22Rv1 (cell line): Measurements from ENCODE around the gene HOXB7.

Source experiments
- H3K27ac ChIP-seq: fragments of 450-650 bp; 2 replicates; pipeline ENCODE4 v1.5.1; 2017
- ZFX ChIP-seq: fragments of 450-650 bp; IDR thresholded peaks from 2 replicates; pipeline ENCODE4 v1.6.1; 2017; ENCODE audit warnings: antibody characterized with exemption, borderline replicate concordance
- TF ChIP-seq, protein P1 (sequence below): fragments of 450-650 bp; IDR thresholded peaks from 2 replicates; pipeline ENCODE4 v1.5.1; 2017; ENCODE audit warnings: mild to moderate bottlenecking

Gene HOXB7

DNA sequence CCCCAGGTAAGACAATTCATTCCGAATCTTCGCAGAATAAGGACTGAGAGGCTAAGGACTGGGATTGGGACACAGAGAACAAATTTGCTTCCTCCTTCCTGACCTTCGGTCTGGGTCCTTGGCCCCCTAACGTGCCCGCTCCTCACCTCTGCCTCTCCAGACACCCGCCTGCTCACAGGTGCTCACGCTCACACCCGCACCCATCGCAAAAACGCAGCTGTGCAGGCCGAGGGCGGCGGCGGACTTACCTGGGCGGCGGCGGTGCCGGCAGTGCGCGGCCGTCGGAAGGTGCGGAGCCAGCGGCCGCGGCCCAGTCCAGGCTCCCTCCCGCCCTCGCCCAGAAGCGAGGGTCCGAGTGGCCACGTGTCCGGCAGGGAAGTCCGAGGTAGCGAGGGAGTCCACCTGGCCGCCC is 22.5 kb upstream of the HOXB7 start:
- TF ChIP-seq, protein P1, sequence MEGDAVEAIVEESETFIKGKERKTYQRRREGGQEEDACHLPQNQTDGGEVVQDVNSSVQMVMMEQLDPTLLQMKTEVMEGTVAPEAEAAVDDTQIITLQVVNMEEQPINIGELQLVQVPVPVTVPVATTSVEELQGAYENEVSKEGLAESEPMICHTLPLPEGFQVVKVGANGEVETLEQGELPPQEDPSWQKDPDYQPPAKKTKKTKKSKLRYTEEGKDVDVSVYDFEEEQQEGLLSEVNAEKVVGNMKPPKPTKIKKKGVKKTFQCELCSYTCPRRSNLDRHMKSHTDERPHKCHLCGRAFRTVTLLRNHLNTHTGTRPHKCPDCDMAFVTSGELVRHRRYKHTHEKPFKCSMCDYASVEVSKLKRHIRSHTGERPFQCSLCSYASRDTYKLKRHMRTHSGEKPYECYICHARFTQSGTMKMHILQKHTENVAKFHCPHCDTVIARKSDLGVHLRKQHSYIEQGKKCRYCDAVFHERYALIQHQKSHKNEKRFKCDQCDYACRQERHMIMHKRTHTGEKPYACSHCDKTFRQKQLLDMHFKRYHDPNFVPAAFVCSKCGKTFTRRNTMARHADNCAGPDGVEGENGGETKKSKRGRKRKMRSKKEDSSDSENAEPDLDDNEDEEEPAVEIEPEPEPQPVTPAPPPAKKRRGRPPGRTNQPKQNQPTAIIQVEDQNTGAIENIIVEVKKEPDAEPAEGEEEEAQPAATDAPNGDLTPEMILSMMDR = no peak
- TF ChIP-seq ZFX = no peak
- H3K27ac ChIP-seq = no peak overlapping the region

DNA sequence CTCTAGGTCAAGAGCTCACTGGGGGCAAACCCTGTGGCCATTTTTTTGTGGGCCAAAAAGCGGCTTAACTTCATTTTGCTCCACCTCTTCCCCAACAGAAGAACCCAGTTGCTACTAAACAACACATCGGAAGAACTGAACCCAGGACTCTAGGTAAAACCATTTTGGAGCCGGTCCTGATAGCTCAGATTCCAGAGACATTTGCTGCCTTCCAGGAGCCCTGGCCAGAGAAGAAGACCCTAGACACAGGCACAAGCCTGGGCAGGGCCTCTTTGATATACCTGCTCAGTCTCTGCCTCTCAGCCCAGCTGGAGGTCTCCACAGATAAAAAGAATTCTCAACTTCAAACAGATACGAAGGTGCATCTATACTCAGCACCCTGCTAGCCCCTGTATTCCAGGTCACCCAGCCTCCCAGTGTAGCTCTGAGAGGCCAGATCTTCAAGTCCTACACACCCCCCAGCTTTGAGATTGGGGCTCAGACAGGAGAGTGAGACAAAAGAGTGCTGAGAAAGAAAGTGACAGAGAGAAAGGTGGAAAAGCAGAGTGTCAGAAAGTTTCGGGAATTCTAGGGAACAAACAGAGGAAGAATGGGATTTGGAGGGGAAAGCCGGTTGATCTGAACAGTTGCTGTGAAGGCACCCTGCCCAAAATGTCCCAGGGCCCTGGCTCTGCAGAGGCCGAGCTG is 21.9 kb upstream of the HOXB7 start:
- H3K27ac ChIP-seq = no peak overlapping the region
- TF ChIP-seq, protein P1 = no peak
- no peak for TF ChIP-seq ZFX

DNA sequence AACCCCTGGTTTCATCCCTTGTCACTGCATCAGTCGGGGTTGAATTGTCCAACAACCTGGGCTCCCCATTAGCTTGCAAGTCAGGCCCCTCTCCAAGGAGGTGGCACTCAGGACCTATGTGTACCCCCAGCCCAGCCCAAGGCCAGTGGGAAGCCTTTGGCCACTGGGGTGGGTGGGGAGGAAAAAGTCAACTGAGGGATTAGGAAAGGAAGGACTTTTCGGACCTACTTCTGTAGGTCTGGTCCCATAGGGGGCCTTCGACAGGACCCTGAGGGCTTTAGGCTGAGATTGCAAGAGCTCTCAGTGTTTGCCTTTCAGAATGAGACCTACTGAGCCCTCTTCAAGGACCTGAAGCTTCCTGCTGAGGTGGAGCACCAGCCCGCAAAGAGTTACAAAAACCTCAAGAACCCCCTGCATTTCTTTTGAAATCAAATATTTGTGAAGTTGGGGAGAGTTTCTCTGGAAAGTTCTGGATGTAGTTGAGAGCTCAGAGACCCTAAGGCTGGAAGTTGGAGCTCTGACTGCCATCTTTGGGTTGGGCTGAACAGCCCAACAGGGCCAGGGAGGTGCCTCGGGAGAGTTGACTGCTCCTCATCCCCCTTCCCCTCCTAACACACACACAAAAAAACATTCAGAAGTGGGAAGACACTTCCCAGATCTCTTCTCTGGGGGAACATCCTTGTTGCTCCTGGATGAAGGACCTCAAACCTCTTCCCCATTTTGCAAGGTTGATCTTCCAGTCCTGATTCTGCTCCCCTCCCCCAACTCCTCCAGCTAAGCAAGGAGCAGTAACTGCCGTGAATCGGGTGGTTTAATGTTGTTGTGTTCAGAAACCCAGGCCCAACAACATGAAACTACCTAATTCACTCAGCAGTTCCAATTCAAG is 21.1 kb upstream of the HOXB7 start:
- TF ChIP-seq ZFX = no peak
- TF ChIP-seq, protein P1 = no peak

DNA sequence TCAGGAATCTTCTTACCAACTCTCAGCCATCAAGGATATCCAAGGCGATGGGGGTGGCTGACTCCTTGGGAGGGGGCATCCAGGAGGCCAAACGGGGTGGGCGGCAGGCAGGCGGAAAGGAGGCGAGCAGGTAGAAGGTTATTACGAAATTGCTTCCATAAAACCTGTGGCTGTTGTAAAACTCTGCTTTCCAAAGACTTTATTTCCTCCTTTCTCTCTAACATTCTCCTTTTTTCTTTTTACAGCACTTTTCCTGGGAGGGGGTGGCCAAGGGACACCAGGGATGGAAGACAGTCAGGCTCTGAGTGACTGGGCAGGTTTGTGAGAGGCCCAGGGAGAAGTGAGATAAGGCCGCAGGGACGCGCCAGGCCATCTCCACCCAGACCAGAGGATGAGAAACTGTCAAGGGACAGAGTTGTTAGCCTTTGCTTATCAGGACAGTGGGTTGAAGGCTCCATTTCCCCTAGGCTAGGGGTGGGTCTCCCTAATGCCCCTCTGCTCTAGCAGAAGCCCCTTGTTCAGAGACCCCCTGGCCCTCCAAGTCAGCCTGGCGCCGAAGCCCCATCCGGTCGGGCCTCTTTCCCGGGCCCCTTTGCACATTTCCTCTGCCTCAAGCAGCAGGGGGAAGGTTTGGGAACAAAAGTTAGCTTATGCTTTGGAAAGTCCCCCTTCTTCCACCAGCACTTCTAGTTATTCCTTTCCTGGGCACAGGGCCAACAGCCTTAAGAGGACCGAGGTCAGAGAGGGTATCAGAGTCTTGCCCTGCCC is 20.3 kb upstream of the HOXB7 start:
- TF ChIP-seq, protein P1 = no peak
- TF ChIP-seq ZFX = no peak
- H3K27ac ChIP-seq = no peak overlapping the region

More for the DNA sequence above, 21.1 kb upstream of the HOXB7 start:
- H3K27ac ChIP-seq = no peak overlapping the region

DNA sequence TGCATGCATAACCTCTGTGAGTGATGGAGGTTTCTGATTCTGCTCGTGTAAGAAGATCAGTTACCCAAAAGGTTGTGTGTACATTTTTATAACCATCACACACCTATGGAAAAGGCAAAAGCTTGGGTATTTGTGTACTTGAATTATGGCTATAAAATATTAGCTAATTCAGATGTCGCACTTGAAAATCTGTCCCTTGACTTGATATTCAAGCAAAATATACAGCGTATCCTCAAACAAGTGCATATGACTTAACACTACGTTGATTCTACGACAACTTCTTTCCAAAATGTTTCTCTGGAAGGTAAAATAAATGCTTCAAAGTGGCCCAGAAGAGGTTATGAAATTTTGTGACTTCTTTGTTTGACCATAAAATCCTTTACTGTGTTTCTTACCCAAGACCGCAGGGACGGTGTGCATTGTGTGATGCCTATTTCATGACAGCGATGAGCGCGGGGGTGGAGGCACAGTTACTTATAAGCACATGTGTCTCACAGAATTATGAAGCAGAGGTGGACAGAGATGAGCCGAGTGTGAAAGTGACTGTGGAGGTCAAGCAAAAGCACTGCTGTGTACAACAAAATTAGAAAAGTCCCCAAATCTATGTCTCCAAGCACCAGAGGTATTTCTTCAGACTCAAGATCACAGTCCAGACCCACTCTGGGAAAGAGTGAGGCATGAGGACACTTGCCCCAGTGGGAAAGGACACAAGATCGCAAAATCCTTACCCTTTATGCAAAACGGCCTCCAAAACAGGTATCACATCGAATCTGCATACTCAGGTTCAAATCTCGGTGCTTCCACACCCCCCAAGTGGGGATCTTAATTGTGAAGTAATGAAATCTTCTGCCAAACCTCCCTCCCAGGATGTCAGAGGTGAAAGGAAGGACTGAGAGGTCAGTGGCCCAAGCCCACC is 19.4 kb upstream of the HOXB7 start:
- H3K27ac ChIP-seq = no peak overlapping the region
- no peak for TF ChIP-seq ZFX
- TF ChIP-seq, protein P1 = no peak

DNA sequence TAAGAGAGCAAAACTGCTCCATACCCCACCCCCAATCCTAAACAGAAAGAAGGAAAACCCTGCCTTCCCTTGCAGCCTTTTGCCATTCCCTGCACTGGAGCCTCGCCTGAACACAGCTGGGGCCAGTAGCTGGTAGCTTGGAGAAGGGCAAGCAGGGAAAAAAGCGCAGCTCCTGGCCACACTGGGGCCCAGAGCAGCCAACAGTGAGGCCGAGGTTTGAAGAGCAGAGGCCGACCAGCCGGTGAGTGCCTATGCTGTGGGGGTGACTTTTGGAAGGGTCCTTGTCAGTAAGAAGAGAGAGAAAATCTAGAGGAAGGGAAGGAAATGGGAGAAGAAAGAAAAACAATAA is 18.6 kb upstream of the HOXB7 start:
- TF ChIP-seq, protein P1 = no peak
- no peak for TF ChIP-seq ZFX
- no peak overlapping the region for H3K27ac ChIP-seq
